ENCODE measurements around the gene APOBEC3F. TPM values are rescaled to one million over a fixed set of nuclear protein-coding genes. Genes with fewer than 3 reads are reported as not detected.

Gene APOBEC3F
- total RNA-seq, 1 donor = 4.3 TPM

- no peak for DNase-seq (ENCODE audit: low read depth)
- no peak for TF ChIP-seq CTCF (IDR thresholded peaks at IDR 0.05; ENCODE audit: insufficient read depth, low read length)
- peak overlapping the region; percentile 50 for H3K4me3 ChIP-seq (ENCODE audit: low read depth, low read length)
Observed at GRCh38 chr22:39021552-39022250, 19.0 kb upstream of the APOBEC3F start.

GRCh38 chr22:39024519-39025308 lies 15.9 kb upstream of the APOBEC3F start:
- no peak for DNase-seq (ENCODE audit: low read depth)

GRCh38 chr22:39026509-39027150 lies 14.0 kb upstream of the APOBEC3F start:
- DNase-seq (ENCODE audit: low read depth) = no peak
- H3K4me3 ChIP-seq (ENCODE audit: low read depth, low read length) = no peak overlapping the region
- TF ChIP-seq CTCF (IDR thresholded peaks at IDR 0.05; ENCODE audit: insufficient read depth, low read length) = no peak

More at GRCh38 chr22:39024519-39025308, 15.9 kb upstream of the APOBEC3F start:
- no peak overlapping the region for H3K4me3 ChIP-seq (ENCODE audit: low read depth, low read length)
- no peak for TF ChIP-seq CTCF (IDR thresholded peaks at IDR 0.05; ENCODE audit: insufficient read depth, low read length)

- no peak for TF ChIP-seq CTCF (IDR thresholded peaks at IDR 0.05; ENCODE audit: insufficient read depth, low read length)
- no peak for DNase-seq (ENCODE audit: low read depth)
- no peak overlapping the region for H3K4me3 ChIP-seq (ENCODE audit: low read depth, low read length)
Observed at GRCh38 chr22:39027717-39028116, 12.9 kb upstream of the APOBEC3F start.

- no peak overlapping the region for H3K4me3 ChIP-seq (ENCODE audit: low read depth, low read length)
- no peak for TF ChIP-seq CTCF (IDR thresholded peaks at IDR 0.05; ENCODE audit: insufficient read depth, low read length)
- DNase-seq (ENCODE audit: low read depth) = no peak
Observed at GRCh38 chr22:39028281-39028680, 12.4 kb upstream of the APOBEC3F start.

GRCh38 chr22:39029227-39029626 lies 11.4 kb upstream of the APOBEC3F start:
- no peak for TF ChIP-seq CTCF (IDR thresholded peaks at IDR 0.05; ENCODE audit: insufficient read depth, low read length)
- H3K4me3 ChIP-seq (ENCODE audit: low read depth, low read length) = no peak overlapping the region
- DNase-seq (ENCODE audit: low read depth) = no peak
